C1 segment of cervical spinal cord (tissue), 14 donors: Measurements from ENCODE around the gene PLCL2.
A peak's percentile ranks its signal among the peaks of the same experiment; 100 is the strongest.
"Not testable (repeated sequence)": the region's sequence is repeated elsewhere in the genome, so short reads cannot be mapped to it uniquely, and the experiment has no call there.

ENCODE experiments used
- DNase-seq, 14 donors: peaks; one replicate each; lab custom pipeline; 2025; lab: John Stamatoyannopoulos, UW

The PLCL2 gene

DNA sequence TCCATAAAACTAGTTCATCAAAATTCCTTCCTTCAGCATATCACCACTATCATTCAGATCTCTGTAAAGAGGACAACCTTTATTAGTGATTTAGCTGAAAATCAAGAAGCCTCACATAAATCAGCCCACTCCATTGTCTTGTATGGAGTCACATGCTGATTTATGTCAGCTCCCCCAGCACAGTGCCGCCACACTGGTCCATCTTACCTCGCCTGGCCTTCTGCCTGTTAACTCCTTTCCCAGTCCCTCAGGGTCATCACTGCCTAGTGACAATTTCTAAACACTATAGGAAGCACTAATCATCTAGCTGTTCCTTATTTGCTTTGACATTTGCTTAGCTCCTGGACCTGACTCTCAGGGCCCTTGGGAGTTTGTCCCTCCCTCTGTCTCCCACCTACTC is 75.4 kb downstream of the PLCL2 start:
- DNase-seq, result no peak

DNA sequence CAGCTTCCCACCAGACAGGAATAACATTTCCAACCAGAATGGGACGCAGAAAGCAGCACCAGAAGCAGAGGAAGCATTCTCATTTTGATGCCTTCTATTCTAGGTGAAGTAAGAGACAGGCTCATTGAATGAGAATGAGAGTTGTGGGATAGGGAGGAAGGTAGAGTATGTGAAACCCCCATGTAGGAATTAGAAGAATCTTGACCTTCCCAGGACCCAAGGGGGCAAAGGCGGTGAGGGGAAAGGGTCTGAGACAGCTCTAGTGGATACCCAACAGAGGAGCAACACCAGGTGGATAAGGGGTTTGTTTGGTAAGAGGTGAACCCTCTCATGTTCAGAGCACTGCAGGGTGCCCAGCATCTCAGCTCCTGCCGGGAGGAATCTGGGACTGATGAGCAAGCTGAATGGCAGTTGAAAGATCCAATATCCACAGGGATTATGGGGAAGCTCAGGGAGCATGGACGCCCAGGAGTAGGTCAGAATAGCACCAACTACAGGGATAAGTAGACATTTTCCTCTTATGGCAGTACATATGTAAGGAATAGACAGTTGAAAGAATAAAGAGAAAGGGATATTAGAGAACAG is 77.0 kb downstream of the PLCL2 start:
- no peak for DNase-seq

DNA sequence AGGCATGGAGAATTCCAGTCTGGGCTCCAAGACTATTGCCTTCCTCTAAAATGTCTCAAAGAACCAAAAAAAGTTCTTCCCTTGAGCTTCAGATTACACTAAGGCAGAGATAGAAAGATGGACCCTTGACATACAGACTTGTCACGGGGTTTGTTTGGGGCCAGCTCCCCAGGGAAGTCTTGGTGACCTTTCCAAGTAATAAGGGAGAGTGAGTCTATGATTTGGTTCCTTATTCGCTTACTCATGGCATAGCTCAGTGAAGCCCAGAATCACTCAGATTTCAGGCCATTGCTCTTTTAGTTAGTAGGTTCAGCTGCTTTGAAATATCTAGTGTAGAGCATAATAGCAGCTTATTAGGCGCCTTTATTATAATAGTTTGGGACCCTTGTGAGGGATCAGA is 90.3 kb downstream of the PLCL2 start:
- DNase-seq, result no peak

DNA sequence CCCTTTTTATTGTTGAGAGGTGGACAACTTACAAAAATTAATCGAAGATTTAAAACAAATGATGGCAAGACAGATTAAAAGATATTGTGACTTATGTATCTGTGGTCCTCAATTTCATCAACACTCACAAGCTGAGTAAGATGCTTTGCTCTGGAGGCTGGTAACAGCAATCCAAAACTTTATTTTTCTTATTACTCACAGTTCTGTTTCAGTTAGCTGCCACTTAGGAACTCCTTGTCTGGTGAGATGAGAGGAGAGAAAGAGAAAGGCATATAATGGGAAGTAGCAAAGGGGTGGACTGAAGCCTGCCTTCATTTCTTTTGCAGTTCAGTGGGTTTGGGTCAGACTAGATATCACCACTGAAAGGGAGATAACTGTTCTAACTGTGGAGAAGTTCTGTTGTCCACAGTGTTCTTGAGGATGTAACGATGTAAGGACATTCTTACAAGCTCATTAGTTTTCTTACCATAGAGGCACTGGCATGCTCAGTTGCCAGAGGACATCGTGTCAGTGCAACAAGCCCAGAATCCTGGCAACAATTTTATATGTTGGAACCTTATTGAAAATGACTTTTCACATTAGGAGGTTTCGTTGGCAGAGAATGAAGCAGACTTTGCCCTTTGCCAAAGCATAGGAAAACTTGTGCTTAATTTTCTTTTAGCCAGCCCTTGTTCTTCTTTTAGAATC is 93.6 kb downstream of the PLCL2 start:
- DNase-seq, result peak in 1 of 14 donors; percentile 41

DNA sequence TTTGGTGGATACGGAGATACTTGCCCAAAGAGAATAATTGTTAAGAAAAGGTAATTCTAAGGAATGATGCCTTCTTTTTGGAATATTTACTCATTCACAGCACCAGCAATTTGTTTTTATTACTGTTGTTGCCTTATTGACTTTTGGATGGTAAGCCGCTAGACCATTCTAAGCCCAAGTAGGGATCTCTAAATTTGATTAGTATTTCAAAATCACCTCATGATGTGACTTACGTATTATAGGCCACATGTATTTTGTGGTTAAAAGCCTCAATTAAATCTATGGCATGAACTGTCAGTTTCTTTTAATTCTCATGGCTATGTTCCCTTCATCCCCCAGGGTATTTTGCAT is 94.1 kb downstream of the PLCL2 start:
- DNase-seq, result no peak

DNA sequence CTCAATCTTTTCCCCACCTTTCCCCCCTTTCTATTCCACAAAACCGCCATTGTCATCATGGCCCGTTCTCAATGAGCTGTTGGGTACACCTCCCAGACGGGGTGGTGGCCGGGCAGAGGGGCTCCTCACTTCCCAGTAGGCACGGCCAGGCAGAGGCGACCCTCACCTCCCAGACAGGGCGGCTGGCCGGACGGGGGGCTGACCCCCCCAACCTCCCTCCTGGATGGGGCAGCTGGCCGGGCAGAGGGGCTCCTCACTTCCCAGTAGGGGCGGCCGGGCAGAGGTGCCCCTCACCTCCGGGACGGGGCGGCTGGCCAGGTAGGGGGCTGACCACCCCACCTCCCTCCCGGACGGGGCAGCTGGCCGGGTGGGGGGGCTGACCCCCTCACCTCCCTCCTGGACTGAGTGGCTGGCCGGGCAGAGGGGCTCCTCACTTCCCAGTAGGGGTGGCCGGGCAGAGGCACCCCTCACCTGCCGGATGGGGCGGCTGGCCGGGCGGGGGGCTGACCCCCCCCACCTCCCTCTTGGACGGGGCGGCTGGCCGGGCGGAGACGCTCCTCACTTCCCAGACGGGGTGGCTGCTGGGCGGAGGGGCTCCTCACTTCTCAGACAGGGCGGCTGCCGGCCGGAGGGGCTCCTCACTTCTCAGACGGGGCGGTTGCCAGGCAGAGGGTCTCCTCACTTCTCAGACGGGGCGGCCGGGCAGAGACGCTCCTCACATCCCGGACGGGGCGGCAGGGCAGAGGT is 95.2 kb downstream of the PLCL2 start:
- DNase-seq, result not testable (repeated sequence)

DNA sequence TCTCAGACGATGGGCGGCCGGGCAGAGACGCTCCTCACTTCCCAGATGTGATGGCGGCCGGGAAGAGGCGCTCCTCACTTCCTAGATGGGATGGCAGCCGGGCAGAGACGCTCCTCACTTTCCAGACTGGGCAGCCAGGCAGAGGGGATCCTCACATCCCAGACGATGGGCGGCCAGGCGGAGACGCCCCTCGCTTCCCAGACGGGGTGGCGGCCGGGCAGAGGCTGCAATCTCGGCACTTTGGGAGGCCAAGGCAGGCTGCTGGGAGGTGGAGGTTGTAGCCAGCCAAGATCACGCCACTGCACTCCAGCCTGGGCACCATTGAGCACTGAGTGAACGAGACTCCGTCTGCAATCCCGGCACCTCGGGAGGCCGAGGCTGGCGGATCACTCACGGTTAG is 95.8 kb downstream of the PLCL2 start:
- DNase-seq, result not testable (repeated sequence)

DNA sequence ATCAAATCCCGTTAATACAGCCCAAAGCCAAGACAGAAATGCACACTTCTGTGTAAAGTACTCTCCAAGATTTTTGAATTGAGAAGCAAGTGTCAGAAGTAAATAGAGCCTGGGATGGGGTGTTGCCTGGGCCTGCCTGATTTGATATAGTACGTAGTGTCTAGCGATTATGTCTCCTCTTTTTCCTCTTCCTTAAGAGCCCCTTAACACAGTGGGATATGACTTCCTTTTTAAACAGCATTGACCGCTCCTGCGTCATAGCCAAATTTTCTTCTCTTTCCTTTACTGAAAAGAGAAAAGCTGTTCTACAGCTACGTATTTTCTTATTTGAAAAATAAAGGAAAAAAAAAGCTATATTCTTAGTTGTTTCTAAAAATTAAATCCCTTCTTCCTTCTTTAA is 97.7 kb downstream of the PLCL2 start:
- DNase-seq, result no peak

DNA sequence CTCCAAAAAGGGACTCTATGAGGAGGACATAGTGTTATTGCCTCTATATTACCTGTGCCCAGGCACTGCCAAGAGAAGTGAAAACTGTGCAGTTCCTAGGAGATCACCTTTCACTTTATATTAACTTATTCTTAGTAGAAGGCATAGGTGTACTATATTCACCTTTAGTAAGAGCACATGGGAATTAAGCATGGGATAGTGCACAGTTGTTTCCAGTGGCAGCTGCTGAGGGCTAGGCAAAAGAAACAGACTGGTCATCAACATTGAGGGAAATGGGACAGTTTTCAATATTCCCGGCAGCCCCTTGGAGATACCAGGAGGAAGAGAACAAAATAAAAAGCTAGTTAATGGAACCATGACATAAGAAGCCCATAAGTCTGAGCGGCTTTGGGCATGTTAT is 100.9 kb downstream of the PLCL2 start:
- no peak for DNase-seq

DNA sequence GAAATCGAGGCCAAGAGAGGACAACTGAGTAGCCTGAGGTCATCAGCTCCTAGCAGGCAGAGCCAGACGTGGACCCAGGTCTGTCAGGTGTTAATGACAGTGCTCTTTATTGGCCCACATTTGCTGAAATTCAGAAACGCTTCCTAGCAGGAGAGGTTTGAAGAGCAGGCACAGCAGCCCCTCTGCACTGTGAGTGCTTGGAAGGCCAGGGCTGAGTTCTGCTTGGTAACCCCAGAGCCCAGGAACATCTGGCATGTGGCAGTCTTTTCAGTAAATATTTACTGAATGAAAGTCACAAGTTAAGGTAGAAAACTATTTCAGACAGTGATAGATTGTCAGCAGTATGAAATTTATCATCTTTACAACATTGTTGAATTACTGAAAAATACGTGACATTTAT is 102.4 kb downstream of the PLCL2 start:
- DNase-seq, result no peak

DNA sequence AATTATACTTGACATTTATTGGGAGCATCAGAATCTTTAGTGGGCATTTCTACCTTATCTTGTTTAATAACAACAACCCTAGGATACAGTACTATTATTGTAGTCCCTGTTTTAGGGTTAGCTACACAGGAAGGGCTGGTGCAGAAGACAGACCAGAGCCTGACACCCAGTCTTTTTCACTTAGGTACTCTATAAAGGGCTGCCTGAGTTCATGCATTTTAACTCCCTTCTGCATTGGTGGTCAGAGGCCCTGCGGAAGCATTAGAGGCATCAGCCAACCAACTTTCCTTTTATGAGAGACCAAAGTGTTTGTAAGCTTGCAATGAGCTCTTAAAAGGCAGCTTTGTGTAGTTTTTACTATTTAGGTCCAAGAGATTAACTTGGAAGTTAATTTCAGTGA is 105.4 kb downstream of the PLCL2 start:
- DNase-seq, result no peak

DNA sequence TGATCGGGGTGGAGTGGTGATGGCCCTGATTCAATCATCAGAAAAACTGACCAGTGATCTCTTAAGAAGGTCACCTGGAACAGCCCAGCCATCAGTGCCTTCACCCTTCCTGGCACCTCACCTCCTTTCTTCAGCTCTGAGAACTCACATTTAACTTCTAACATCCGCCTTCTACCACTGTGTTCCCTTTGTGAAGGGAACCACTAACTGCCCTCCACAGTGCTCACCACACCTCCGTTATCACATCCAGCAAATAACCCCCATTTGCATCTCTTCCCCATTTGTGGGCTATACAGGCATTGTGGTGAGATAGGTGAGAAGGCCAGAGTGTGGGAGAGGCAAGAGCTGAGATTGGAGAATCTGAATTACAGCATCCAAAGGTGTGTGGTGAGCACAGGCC is 107.4 kb downstream of the PLCL2 start:
- DNase-seq, result no peak

DNA sequence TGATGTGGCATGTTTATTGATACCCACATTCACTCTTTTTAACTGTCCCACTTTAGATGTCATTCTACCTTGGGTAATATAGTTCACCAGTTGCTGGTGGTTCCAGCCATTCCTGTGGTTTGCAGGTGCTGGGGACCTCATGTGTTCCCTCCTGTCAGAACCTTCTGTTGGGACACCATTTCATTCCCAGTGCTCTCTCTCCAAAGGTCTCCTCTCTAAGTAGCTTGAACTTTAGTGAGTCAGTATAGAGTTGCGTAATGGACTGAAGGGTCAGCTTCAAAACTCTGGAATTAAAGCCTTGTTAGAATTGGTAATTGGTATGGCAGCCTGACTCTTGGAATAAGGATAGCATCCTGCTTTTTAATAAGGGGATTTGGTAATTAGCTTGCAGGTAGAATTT is 108.5 kb downstream of the PLCL2 start:
- DNase-seq, result no peak

DNA sequence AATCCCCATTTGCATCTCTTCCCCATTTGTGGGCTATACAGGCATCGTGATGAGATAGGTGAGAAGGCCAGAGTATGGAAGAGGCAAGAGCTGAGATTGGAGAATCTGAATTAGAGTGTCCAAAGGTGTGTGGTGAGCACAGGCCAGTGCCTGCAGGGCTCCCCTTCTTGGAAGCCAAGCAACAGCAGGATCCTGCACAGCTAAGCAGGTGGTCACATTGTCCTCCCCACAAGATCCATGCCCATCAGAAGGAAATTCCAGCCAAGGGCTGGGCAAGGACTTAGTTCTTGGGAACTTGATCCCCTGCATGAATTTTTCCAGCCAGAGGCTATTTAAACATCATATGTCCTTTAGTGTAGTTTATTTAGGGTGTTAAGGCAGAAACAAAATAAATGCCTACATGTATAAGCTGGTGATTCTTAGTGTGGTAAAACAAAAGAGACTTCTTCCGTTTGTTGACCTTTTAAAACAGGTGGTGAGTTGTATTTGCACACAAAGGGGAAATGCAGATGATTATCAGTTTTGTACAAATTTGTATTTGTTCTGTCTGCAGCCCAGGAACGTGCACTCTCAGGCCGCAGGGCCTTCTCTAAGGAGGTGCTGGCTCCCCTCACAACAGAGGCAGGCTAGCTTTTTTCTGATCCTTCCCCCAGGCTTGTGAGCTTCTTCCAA is 110.2 kb downstream of the PLCL2 start:
- peak in 1 of 14 donors; percentile 44 for DNase-seq

DNA sequence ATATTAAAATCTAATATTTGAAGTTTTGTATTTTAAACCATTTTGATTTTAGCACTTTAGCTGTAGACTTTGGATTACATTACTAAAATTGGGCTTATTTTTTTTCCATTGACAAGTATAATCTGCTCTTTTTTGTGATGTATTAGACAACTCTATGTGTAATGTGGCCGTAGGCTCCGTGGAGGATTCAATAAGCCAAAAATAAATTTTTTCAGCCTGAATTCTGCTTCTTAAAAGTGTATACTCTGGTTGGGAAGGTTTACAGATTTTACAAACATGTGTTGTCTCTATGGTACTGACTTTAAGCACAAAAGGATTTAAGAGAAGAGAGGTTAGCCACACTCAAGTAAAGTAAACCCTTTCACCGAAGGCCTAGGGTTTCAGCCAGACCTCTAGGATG is 110.8 kb downstream of the PLCL2 start:
- DNase-seq, result no peak

DNA sequence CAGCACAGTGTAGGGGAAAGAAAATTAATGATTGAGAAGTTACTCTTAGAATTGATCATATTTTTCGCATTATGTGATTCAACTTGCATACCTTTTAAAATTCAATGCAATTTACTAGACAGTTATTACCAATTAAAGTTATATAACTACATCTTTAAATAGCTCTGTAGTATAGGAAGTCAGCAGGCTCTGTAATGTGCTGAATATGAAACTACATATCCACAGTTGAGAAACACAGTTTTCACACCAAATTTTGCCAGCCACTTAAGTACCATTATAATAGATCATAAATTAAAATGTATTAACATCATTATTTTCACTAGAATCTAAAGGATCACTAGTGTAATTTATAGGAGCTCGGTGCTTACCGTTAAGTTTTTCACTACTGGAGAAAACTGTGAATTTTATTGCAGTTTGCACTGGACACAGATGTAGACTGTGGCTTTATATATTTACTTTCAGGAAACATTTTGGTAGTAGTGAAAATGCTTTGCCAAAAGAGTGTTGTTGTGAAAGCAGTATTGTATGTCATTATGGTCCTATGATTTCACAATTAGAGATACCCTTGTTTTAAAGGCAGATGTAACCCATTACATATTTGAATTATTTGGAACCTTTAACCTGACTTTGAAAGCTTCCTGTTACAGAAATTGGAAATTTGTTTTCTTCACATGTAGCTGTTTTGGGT is 113.6 kb downstream of the PLCL2 start:
- DNase-seq, result no peak

DNA sequence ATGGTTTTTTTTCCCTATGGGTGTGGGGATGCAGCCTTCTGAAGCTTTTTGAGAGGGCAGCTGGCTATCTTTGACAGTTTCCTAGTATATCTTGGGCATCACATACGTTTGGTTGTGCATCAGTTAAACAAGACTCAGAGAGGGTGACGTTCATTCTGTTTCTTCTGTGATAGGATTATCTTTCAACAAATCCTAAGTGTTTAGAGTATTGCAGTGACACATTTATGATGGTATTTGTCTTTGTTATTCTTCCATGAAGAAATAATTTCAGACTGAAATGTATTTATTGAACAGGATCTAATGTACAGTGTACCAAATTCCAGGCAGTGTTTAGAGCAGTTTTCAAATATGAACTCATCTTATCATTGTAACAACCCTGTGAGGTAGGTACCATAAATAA is 114.4 kb downstream of the PLCL2 start:
- DNase-seq, result no peak

DNA sequence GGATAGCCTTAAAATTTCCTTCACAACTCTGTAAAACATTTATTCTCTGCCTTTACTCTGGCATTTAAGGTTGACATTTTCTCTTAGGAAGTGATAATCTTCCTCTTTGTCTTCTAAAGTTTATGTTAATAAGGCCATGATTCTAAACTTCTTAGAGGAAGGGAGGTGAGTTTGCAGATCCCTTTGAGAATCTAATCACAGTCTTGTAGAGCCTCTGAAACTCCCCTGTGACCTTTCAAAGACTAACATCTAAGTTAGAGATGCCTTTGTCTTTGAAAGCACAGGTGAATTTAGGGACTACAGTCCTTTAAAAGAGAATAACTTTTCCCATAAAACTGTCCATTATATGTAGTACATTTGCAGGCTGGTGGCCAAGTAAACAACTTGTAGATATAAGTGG is 115.1 kb downstream of the PLCL2 start:
- no peak for DNase-seq

DNA sequence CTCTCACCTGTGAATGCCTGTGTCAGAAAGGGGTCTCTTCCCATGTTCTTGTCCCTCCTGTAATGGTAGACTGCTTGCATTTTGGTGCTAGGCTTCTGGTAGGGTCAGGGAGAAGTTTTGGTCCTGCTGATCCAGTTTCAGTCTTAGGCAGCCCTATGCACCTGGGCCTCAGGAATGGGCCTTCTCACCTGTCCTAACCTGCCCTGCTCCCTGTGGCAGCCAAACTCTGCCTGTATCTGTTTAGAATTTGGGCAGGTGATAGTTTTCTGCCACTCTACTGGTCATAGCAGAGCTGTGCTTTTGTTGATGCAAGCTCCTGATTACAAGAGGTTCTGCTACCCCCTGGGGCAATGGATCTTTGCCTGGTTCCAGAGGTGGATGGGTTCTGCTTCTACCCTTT is 118.7 kb downstream of the PLCL2 start:
- DNase-seq, result no peak

DNA sequence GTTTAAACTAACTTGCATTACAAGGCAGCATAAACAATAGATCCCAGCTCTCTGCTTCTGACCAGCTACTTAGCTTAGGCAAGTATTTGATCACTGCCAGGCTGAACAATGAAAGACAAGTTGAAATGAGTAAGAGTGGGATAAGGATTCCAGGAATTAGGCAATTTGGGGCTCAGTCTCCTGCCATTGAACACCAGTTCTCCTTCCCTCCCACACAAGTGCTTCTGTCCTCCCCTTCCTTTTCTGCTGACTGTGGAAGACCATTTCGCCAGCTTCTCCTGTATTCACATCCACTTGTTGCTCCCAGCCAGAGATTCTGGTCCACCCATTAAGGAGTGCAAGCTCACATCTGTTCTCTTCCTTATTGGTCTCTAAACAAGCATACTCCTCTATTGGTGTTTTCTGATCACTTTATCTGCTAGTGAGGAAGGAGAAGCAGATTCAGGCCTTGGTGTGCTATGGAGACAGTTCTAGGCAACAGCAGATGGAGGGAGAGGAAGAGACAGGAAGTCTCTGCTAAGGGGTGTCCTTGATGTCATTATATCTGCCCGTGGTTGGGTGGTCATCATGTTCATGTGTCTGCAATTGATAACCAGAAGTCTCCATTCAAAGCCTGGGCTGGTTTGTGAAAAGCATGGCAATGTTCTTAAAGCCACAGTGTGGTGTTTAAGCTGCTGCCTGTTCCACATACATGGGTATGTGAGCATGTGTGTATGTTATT is 121.5 kb downstream of the PLCL2 start:
- DNase-seq, result no peak

DNA sequence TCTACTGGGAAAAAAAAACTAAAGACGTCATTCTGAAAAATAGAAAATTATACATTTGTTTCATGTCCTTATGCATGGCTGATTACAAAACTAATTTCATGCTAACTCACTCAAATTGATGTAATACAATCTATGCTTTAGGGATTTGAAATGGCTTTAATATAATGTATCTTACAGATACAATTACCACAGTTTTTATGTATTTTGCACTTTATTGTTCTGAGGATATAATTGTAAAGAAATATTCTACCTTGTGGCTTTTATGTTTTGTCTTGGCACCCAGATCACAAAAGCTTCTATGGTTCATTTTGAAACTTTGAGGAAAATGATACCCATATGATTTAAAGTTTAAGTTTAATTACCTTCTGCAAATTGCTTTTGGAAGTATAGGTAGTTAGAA is 122.5 kb downstream of the PLCL2 start:
- no peak for DNase-seq
